HepG2 (cell line): Measurements from ENCODE around the gene ZNF341. TPM values are rescaled to one million over a fixed set of nuclear protein-coding genes. Genes with fewer than 3 reads are reported as not detected.
A peak's percentile ranks its signal among the peaks of the same experiment; 100 is the strongest.

Source experiments
- ASH2L ChIP-seq: fragments of 300-600, 200-600 bp; sonication (generic); IDR thresholded peaks from 2 replicates; pipeline ENCODE4 v1.7.0; 2017; ENCODE audit warnings: low read depth, mild to moderate bottlenecking, moderate library complexity, mixed read lengths, low read length; ENCODE audit not compliant: insufficient read length
- HOXA7 ChIP-seq: sonication (generic); formaldehyde crosslinking; IDR thresholded peaks from 2 replicates; pipeline ENCODE4 v1.8.1; 2022; ENCODE audit warnings: mild to moderate bottlenecking, missing genetic modification reagents, moderate library complexity
- JUN ChIP-seq: sonication (generic); formaldehyde crosslinking; IDR thresholded peaks from 2 replicates; pipeline ENCODE4 v1.4.0; 2020; ENCODE audit warnings: mild to moderate bottlenecking, missing genetic modification reagents
- MAFK ChIP-seq, 2 experiments: IDR thresholded peaks in 1 of 2; conservative IDR thresholded peaks in 1 of 2; 2 replicates each; pipeline ENCODE4 v1.6.1; 2011; ENCODE audit warnings: improper control_type of control experiment in 2 of 2, low read length in 2 of 2
- MATR3 ChIP-seq: sonication (generic); formaldehyde crosslinking; IDR thresholded peaks from 2 replicates; pipeline ENCODE4 v1.4.0; 2020; ENCODE audit warnings: missing genetic modification reagents
- REXO4 ChIP-seq: sonication (generic); formaldehyde crosslinking; IDR thresholded peaks from 2 replicates; pipeline ENCODE4 v1.8.0; 2022; ENCODE audit warnings: missing genetic modification reagents, mild to moderate bottlenecking, borderline replicate concordance
- RNF2 ChIP-seq: fragments of 450-650 bp; conservative IDR thresholded peaks from 2 replicates; pipeline ENCODE4 v1.6.1; 2016; ENCODE audit warnings: low read depth
- SP1 ChIP-seq, 2 experiments: fragments of 450-650 bp in 1 of 2; sonication (generic) in 1 of 2; formaldehyde crosslinking in 1 of 2; IDR thresholded peaks; 2 replicates each; pipeline versions ENCODE4 v1.4.0 to v1.6.1; 2016 to 2020; ENCODE audit warnings: missing genetic modification reagents in 1 of 2
- TEAD3 ChIP-seq: optimal IDR thresholded peaks from 2 replicates; pipeline ENCODE3; 2016; ENCODE audit warnings: borderline replicate concordance
- ZNF101 ChIP-seq: sonication (generic); formaldehyde crosslinking; IDR thresholded peaks from 2 replicates; pipeline ENCODE4 v1.4.0; 2020; ENCODE audit warnings: mild to moderate bottlenecking, low read depth, missing genetic modification reagents, borderline replicate concordance
- ZNF234 ChIP-seq: sonication (generic); formaldehyde crosslinking; conservative IDR thresholded peaks from 2 replicates; pipeline ENCODE4 v1.5.1; 2020; ENCODE audit warnings: mild to moderate bottlenecking, missing genetic modification reagents
- ZNF264 ChIP-seq: sonication (generic); formaldehyde crosslinking; IDR thresholded peaks from 2 replicates; pipeline ENCODE4 v1.4.0; 2020; ENCODE audit warnings: missing genetic modification reagents
- ZNF335 ChIP-seq: sonication (generic); formaldehyde crosslinking; IDR thresholded peaks from 2 replicates; pipeline ENCODE4 v1.4.0; 2020; ENCODE audit warnings: missing genetic modification reagents
- ZNF383 ChIP-seq: sonication (generic); formaldehyde crosslinking; IDR thresholded peaks from 2 replicates; pipeline ENCODE4 v1.4.0; 2020; ENCODE audit warnings: missing genetic modification reagents, mild to moderate bottlenecking, borderline replicate concordance
- ZNF614 ChIP-seq: IDR thresholded peaks from 2 replicates; pipeline ENCODE4 v1.6.1; 2018; ENCODE audit warnings: missing biosample characterization, missing genetic modification reagents, inconsistent platforms, borderline replicate concordance
- ZNF879 ChIP-seq: sonication (generic); formaldehyde crosslinking; IDR thresholded peaks from 2 replicates; pipeline ENCODE4 v1.8.1; 2023; ENCODE audit warnings: missing genetic modification reagents
- polyA plus RNA-seq, 8 experiments: library from polyadenylated mRNA; depleted of rRNA in 3 of 8; stranded (reverse) in 7 of 8; unstranded in 1 of 8; fragments of >200 nt; fragmentation: Illumina TruSeq in 4 of 8; extraction: Trizol in 4 of 8; gene quantifications; 2 replicates each; pipeline versions ENCODE4 v1.2.1 to v1.2.3, GENCODE V29; 2011 to 2016; ENCODE audit warnings: low read depth in 4 of 8, missing spikeins in 1 of 8, mixed read lengths in 1 of 8; ENCODE audit not compliant: insufficient read depth in 1 of 8
- total RNA-seq, 5 experiments: library from RNA; depleted of rRNA; stranded (reverse); fragments of >200 nt; fragmentation: Illumina TruSeq; extraction: Trizol; gene quantifications; 2 replicates each; pipeline ENCODE4 v1.2.3, GENCODE V29; 2016; ENCODE audit warnings: low read depth in 1 of 5
- TF ChIP-seq, protein P1 (sequence below): sonication (generic); formaldehyde crosslinking; IDR thresholded peaks from 2 replicates; pipeline ENCODE4 v1.9.0; 2021; ENCODE audit warnings: missing genetic modification reagents, mild to moderate bottlenecking, borderline replicate concordance
- TF ChIP-seq, protein P2 (sequence below): IDR thresholded peaks from 2 replicates; pipeline ENCODE4 v1.6.1; 2016; ENCODE audit warnings: missing compliant biosample characterization, missing genetic modification reagents, borderline replicate concordance
- TF ChIP-seq, protein P3 (sequence below): fragments of 450-650 bp; IDR thresholded peaks from 2 replicates; pipeline ENCODE4 v1.6.1; 2016
- TF ChIP-seq, protein P4 (sequence below): IDR thresholded peaks from 2 replicates; pipeline ENCODE4 v1.6.1; 2016; ENCODE audit warnings: missing compliant biosample characterization, missing genetic modification reagents, borderline replicate concordance
- TF ChIP-seq, protein P5 (sequence below): sonication (generic); formaldehyde crosslinking; IDR thresholded peaks from 2 replicates; pipeline ENCODE4 v1.5.0; 2020; ENCODE audit warnings: missing genetic modification reagents
- TF ChIP-seq, protein P6 (sequence below): sonication (generic); formaldehyde crosslinking; IDR thresholded peaks from 2 replicates; pipeline ENCODE4 v1.4.0; 2020; ENCODE audit warnings: missing genetic modification reagents

ZNF341 gene
- total and polyA plus RNA-seq, 2 of the 13 experiments (the other 11 are each of a cell fraction or from before 2014, with no cell fraction given) = 1.1 to 2.2 TPM

DNA sequence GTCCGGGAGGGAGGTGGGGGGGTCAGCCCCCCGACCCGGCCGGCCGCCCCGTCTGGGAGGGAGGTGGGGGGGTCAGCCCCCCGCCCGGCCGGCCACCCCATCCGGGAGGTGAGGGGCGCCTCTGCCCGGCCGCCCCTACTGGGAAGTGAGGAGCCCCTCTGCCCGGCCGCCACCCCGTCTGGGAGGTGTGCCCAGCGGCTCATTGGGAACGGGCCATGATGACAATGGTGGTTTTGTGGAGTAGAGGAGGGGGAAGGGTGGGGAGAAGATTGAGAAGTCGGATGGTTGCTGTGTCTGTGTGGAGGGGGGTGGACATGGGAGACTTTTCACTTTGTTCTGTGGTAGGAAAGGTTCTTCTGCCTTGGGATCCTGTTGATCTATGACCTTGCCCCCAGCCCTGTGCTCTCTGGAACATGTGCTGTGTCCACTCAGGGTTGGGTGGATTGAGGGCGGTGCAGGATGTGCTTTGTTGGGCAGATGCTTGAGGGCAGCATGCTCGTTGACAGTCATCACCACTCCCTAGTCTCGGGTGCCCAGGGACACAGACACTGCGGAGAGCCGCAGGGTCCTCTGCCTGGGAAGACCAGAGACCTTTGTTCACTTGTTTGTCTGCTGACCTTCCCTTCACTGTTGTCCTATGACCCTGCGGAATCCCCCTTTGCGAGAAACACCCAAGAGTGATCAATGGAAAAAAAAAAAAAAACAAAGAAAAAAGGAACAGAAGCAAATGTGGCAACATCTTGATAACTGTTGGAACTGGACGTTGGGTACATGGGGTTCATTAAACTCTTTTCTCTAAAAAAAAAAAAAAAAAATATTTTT, 30.0 kb upstream of the ZNF341 start (continued):
- TF ChIP-seq TEAD3 (CRISPR knock-in tag) (peak; percentile 92), RNF2 (peak; percentile 43; the same call in 1 of the 2 replicates), SP1 (IDR thresholded peaks at IDR 0.05) (no peak), SP1 (CRISPR knock-in tag; IDR thresholded peaks at IDR 0.05) (no peak), ASH2L (no peak), ZNF101 (0 out of 2 replicates have a peak, but pooled peaks have one; percentile 47), REXO4 (CRISPR knock-in tag) (no peak), MATR3 (CRISPR knock-in tag) (no peak), ZNF879 (no peak), MAFK (conservative IDR thresholded peaks at IDR 0.05 in 1 of 2, IDR thresholded peaks at IDR 0.05 in 1 of 2; ENCODE audit: low read length in 2 of 2) (no peak), HOXA7 (CRISPR knock-in tag) (no peak), ZNF383 (CRISPR knock-in tag) (no peak), ZNF264 (CRISPR knock-in tag) (peak; percentile 94), ZNF335 (CRISPR knock-in tag) (no peak), ZNF614 (CRISPR knock-in tag) (peak; percentile 96), ZNF234 (CRISPR knock-in tag) (no peak; the same call in 1 of the 2 replicates), JUN (peak; percentile 70; the same call in 1 of the 2 replicates)
- TF ChIP-seq, protein P1, sequence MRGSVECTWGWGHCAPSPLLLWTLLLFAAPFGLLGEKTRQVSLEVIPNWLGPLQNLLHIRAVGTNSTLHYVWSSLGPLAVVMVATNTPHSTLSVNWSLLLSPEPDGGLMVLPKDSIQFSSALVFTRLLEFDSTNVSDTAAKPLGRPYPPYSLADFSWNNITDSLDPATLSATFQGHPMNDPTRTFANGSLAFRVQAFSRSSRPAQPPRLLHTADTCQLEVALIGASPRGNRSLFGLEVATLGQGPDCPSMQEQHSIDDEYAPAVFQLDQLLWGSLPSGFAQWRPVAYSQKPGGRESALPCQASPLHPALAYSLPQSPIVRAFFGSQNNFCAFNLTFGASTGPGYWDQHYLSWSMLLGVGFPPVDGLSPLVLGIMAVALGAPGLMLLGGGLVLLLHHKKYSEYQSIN (CRISPR knock-in tag) = no peak
- TF ChIP-seq, protein P2, sequence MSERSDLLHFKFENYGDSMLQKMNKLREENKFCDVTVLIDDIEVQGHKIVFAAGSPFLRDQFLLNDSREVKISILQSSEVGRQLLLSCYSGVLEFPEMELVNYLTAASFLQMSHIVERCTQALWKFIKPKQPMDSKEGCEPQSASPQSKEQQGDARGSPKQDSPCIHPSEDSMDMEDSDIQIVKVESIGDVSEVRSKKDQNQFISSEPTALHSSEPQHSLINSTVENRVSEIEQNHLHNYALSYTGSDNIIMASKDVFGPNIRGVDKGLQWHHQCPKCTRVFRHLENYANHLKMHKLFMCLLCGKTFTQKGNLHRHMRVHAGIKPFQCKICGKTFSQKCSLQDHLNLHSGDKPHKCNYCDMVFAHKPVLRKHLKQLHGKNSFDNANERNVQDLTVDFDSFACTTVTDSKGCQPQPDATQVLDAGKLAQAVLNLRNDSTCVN (CRISPR knock-in tag) = peak; percentile 64; the same call in 1 of the 2 replicates
- TF ChIP-seq, protein P3, sequence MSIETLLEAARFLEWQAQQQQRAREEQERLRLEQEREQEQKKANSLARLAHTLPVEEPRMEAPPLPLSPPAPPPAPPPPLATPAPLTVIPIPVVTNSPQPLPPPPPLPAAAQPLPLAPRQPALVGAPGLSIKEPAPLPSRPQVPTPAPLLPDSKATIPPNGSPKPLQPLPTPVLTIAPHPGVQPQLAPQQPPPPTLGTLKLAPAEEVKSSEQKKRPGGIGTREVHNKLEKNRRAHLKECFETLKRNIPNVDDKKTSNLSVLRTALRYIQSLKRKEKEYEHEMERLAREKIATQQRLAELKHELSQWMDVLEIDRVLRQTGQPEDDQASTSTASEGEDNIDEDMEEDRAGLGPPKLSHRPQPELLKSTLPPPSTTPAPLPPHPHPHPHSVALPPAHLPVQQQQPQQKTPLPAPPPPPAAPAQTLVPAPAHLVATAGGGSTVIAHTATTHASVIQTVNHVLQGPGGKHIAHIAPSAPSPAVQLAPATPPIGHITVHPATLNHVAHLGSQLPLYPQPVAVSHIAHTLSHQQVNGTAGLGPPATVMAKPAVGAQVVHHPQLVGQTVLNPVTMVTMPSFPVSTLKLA = peak; percentile 53
- TF ChIP-seq, protein P4, sequence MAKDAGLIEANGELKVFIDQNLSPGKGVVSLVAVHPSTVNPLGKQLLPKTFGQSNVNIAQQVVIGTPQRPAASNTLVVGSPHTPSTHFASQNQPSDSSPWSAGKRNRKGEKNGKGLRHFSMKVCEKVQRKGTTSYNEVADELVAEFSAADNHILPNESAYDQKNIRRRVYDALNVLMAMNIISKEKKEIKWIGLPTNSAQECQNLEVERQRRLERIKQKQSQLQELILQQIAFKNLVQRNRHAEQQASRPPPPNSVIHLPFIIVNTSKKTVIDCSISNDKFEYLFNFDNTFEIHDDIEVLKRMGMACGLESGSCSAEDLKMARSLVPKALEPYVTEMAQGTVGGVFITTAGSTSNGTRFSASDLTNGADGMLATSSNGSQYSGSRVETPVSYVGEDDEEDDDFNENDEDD (CRISPR knock-in tag) = peak; percentile 66; the same call in 1 of the 2 replicates
- TF ChIP-seq, protein P5, sequence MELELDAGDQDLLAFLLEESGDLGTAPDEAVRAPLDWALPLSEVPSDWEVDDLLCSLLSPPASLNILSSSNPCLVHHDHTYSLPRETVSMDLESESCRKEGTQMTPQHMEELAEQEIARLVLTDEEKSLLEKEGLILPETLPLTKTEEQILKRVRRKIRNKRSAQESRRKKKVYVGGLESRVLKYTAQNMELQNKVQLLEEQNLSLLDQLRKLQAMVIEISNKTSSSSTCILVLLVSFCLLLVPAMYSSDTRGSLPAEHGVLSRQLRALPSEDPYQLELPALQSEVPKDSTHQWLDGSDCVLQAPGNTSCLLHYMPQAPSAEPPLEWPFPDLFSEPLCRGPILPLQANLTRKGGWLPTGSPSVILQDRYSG = no peak
- TF ChIP-seq, protein P6, sequence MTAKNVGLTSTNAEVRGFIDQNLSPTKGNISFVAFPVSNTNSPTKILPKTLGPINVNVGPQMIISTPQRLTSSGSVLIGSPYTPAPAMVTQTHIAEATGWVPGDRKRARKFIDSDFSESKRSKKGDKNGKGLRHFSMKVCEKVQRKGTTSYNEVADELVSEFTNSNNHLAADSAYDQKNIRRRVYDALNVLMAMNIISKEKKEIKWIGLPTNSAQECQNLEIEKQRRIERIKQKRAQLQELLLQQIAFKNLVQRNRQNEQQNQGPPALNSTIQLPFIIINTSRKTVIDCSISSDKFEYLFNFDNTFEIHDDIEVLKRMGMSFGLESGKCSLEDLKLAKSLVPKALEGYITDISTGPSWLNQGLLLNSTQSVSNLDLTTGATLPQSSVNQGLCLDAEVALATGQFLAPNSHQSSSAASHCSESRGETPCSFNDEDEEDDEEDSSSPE (CRISPR knock-in tag) = peak; percentile 64; the same call in 1 of the 2 replicates
